Measurements from ENCODE around the gene DSE.

Gene DSE

GRCh38 chr6:116389357-116389756, 18.6 kb downstream of the DSE start:
- no peak for DNase-seq

GRCh38 chr6:116390581-116390980, 19.8 kb downstream of the DSE start:
- DNase-seq: no peak

GRCh38 chr6:116392132-116393013, 21.6 kb downstream of the DSE start:
- DNase-seq: no peak

- no peak for DNase-seq
These were observed 22.7 kb downstream of the DSE start for GRCh38 chr6:116393430-116393829.

- no peak for DNase-seq
These were observed 24.9 kb downstream of the DSE start for GRCh38 chr6:116395647-116396046.

- DNase-seq: no peak
These were observed 25.7 kb downstream of the DSE start for GRCh38 chr6:116396441-116396840.

- no peak for DNase-seq
These were observed 27.2 kb downstream of the DSE start for GRCh38 chr6:116397914-116398313.

- DNase-seq: no peak
These were observed 27.7 kb downstream of the DSE start for GRCh38 chr6:116398316-116399010.

- no peak for DNase-seq
These were observed 28.5 kb downstream of the DSE start for GRCh38 chr6:116399287-116399686.

- DNase-seq: no peak
These were observed 29.6 kb downstream of the DSE start for GRCh38 chr6:116400328-116400727.

GRCh38 chr6:116402108-116402937, 31.6 kb downstream of the DSE start:
- DNase-seq: peak; percentile 70

- no peak for DNase-seq
These were observed 32.5 kb downstream of the DSE start for GRCh38 chr6:116403205-116403604.

GRCh38 chr6:116404696-116405095, 33.9 kb downstream of the DSE start:
- DNase-seq: no peak

- no peak for DNase-seq
These were observed 34.4 kb downstream of the DSE start for GRCh38 chr6:116405138-116405537.

GRCh38 chr6:116405652-116406356, 35.1 kb downstream of the DSE start:
- no peak for DNase-seq

GRCh38 chr6:116406678-116407345, 36.1 kb downstream of the DSE start:
- DNase-seq: no peak

GRCh38 chr6:116408491-116408890, 37.7 kb downstream of the DSE start:
- no peak for DNase-seq

GRCh38 chr6:116409756-116410155, 39.0 kb downstream of the DSE start:
- no peak for DNase-seq

- DNase-seq: no peak
These were observed 40.5 kb downstream of the DSE start for GRCh38 chr6:116411284-116411623.

GRCh38 chr6:116412270-116412669, 41.5 kb downstream of the DSE start:
- no peak for DNase-seq

- DNase-seq: no peak
These were observed 42.6 kb downstream of the DSE start for GRCh38 chr6:116413357-116413756.

GRCh38 chr6:116417661-116418060, 46.9 kb downstream of the DSE start:
- no peak for DNase-seq

Data from NCI-H1417 treated with DMSO at 0.1 percent for 48 hours (cell line).